HCT116 (cell line): ENCODE data around the gene PFN2. TPM values are rescaled to one million over a fixed set of nuclear protein-coding genes. Genes with fewer than 3 reads are reported as not detected.
A peak's percentile ranks its signal among the peaks of the same experiment; 100 is the strongest.

Source experiments
- ATAC-seq: fragments of 200-7000 bp; cut with Tn5 transposase; 2 replicates; pipeline ENCODE4 v1.9.1; 2020; ENCODE audit warnings: mild to moderate bottlenecking, moderate library complexity
- BruUV-seq: library from RNA; stranded (reverse); fragments of 400-500 nt; replicated peaks from 2 replicates; lab custom pipeline; 2021; lab: Mats Ljungman, UMichigan
- CTCF ChIA-PET: fragments of 300-600 bp; sonication (Branson Sonifier 250); formaldehyde crosslinking; loops from one replicate; lab custom pipeline; 2021; ENCODE audit warnings: antibody characterized with exemption; lab: Charles Lee
- POLR2A ChIA-PET: fragments of 300-600, 350-600 bp; sonication (Branson Sonifier 250); formaldehyde crosslinking; loops from one replicate; lab custom pipeline; 2021; ENCODE audit warnings: antibody characterized with exemption; lab: Charles Lee
- RAD21 ChIA-PET, 2 experiments: fragments of 300-600 bp; sonication (Branson Sonifier 250); formaldehyde crosslinking; loops; one replicate each; lab custom pipeline; 2023; ENCODE audit warnings: low total read pairs in 2 of 2; ENCODE audit not compliant: uncharacterized antibody in 2 of 2, unreplicated experiment in 2 of 2, low non-redundant PET in 1 of 2; lab: Charles Lee
- DNase-seq: peaks from one replicate; pipeline ENCODE4 v3.0.0-alpha.2; 2010; ENCODE audit warnings: low read depth, low spot score
- H2AFZ ChIP-seq: fragments of 200-600 bp; shearing (Covaris generic), sonication (generic); 2 replicates; pipeline ENCODE4 v1.6.1; 2017; ENCODE audit warnings: low read depth, mixed run types, mixed read lengths, antibody characterized with exemption, low read length; ENCODE audit not compliant: poor library complexity, severe bottlenecking
- H3K27ac ChIP-seq: 2 replicates; pipeline ENCODE4 v1.5.1; 2012; ENCODE audit warnings: low read depth, low read length
- H3K27me3 ChIP-seq: fragments of 200-600 bp; sonication (generic); 2 replicates; pipeline ENCODE4 v1.6.1; 2016; ENCODE audit warnings: mixed run types, low read length, mixed read lengths; ENCODE audit not compliant: insufficient read depth
- H3K36me3 ChIP-seq, 2 experiments: fragments of 200-500 bp in 1 of 2; fragments of 200-600 bp in 1 of 2; sonication (Bioruptor generic) in 1 of 2; sonication (generic) in 1 of 2; 2 replicates each; pipeline versions ENCODE4 v1.5.1 to v1.6.1; 2014 to 2016; ENCODE audit warnings: low read length in 2 of 2, inconsistent platforms in 1 of 2, mixed read lengths in 1 of 2, mixed run types in 1 of 2; ENCODE audit not compliant: insufficient read depth in 2 of 2, control insufficient read depth in 1 of 2
- H3K4me1 ChIP-seq, 2 experiments: fragments of 200-600 bp in 1 of 2; sonication (generic) in 1 of 2; 2 replicates each; pipeline versions ENCODE4 v1.5.1 to v1.6.1; 2012 to 2017; ENCODE audit warnings: low read length in 2 of 2, inconsistent platforms in 1 of 2, mild to moderate bottlenecking in 1 of 2, mixed read lengths in 1 of 2, mixed run types in 1 of 2, moderate library complexity in 1 of 2; ENCODE audit not compliant: insufficient read depth in 2 of 2, control insufficient read depth in 1 of 2
- H3K4me2 ChIP-seq: fragments of 200-600 bp; sonication (generic); 2 replicates; pipeline ENCODE4 v1.6.1; 2017; ENCODE audit warnings: mixed run types, low read length, mixed read lengths
- H3K4me3 ChIP-seq, 2 experiments: fragments of 200-600 bp in 1 of 2; sonication (generic) in 1 of 2; replicated peaks in 1 of 2; 2 replicates each; pipeline ENCODE4 v1.5.1; 2011 to 2016; ENCODE audit warnings: low read length in 2 of 2, control low read depth in 1 of 2, low read depth in 1 of 2, mild to moderate bottlenecking in 1 of 2, mixed read lengths in 1 of 2, mixed run types in 1 of 2
- H3K79me2 ChIP-seq: fragments of 200-600 bp; sonication (generic); 2 replicates; pipeline ENCODE4 v1.6.1; 2017; ENCODE audit warnings: mild to moderate bottlenecking, mixed run types, low read length, moderate library complexity, mixed read lengths; ENCODE audit not compliant: insufficient read depth
- H3K9ac ChIP-seq: fragments of 200-600 bp; sonication (generic); 2 replicates; pipeline ENCODE4 v1.6.1; 2016; ENCODE audit warnings: low read length, mixed read lengths
- H3K9me2 ChIP-seq: fragments of 200-600 bp; sonication (generic), shearing (Covaris generic); 2 replicates; pipeline ENCODE4 v1.6.1; 2017; ENCODE audit warnings: mixed run types, mild to moderate bottlenecking, moderate library complexity; ENCODE audit not compliant: insufficient read depth
- H3K9me3 ChIP-seq, 2 experiments: fragments of 200-500 bp in 1 of 2; fragments of 200-600 bp in 1 of 2; sonication (Bioruptor generic) in 1 of 2; sonication (generic) in 1 of 2; 2 replicates each; pipeline ENCODE4 v1.6.1; 2014 to 2017; ENCODE audit warnings: low read length in 2 of 2, mixed read lengths in 2 of 2, inconsistent platforms in 1 of 2, low read depth in 1 of 2, mild to moderate bottlenecking in 1 of 2, mixed run types in 1 of 2, moderate library complexity in 1 of 2; ENCODE audit not compliant: control insufficient read depth in 1 of 2, insufficient read depth in 1 of 2
- H4K20me1 ChIP-seq: fragments of 200-600 bp; sonication (generic), shearing (Covaris generic); 2 replicates; pipeline ENCODE4 v1.6.1; 2017; ENCODE audit warnings: mixed run types, mild to moderate bottlenecking, moderate library complexity; ENCODE audit not compliant: insufficient read depth
- ATF3 ChIP-seq: IDR thresholded peaks from 2 replicates; pipeline ENCODE4 v1.6.1; 2012
- CTCF ChIP-seq, 3 experiments: fragments of 200-600 bp in 1 of 3; sonication (generic) in 1 of 3; IDR thresholded peaks in 2 of 3; conservative IDR thresholded peaks in 1 of 3; 2 replicates each; pipeline ENCODE4 v1.5.1; 2012 to 2017; ENCODE audit warnings: low read depth in 2 of 3, low read length in 2 of 3, antibody characterized with exemption in 1 of 3, borderline replicate concordance in 1 of 3, control low read depth in 1 of 3, mild to moderate bottlenecking in 1 of 3, mixed read lengths in 1 of 3, mixed run types in 1 of 3, moderate library complexity in 1 of 3; ENCODE audit not compliant: insufficient read depth in 1 of 3
- EGR1 ChIP-seq: IDR thresholded peaks from 2 replicates; pipeline ENCODE4 v1.6.1; 2012; ENCODE audit warnings: low read depth
- POLR2AphosphoS5 ChIP-seq: IDR thresholded peaks from 2 replicates; pipeline ENCODE4 v1.6.1; 2011; ENCODE audit warnings: mild to moderate bottlenecking, low read depth, low read length, moderate library complexity
- RAD21 ChIP-seq: IDR thresholded peaks from 2 replicates; pipeline ENCODE4 v1.6.1; 2012; ENCODE audit warnings: low read depth, mild to moderate bottlenecking
- REST ChIP-seq: IDR thresholded peaks from 2 replicates; pipeline ENCODE4 v1.6.1; 2012; ENCODE audit warnings: low read depth
- intact Hi-C: fragments of 100-400 bp; cut with micrococcal nuclease; formaldehyde crosslinking; loops from 2 replicates; pipeline ENCODE4 v1.10.0; 2022
- total RNA-seq: library from RNA; stranded (reverse); gene quantifications from one replicate; pipeline ENCODE4 v1.2.1, GENCODE V29; 2021; ENCODE audit not compliant: unreplicated experiment

The PFN2 gene
- total RNA-seq, 1 experiment from 2014 or later: 131 TPM

GRCh38 chr3:149975919-149976318, 5.2 kb upstream of the PFN2 start:
- BruUV-seq: no TSS peak
- Histone ChIP-seq H2AFZ (no peak overlapping the region), H3K27ac (no peak overlapping the region), H3K9ac (no peak overlapping the region), H3K36me3 (no peaks in the 10 kb centered on the region), H3K4me2 (no peak overlapping the region), H3K9me3 (no peaks in the 10 kb centered on the region), H3K4me1 (peaks cover 0 to 13% of the 10 kb centered on the region in 2 experiments; a peak in 3 of 4 replicates), H3K4me3 (no peak overlapping the region), H3K79me2 (0 out of 2 replicates have a peak, but pooled peaks cover 6% of the 10 kb centered on the region), H4K20me1 (no peaks in the 10 kb centered on the region), H3K9me2 (no peaks in the 10 kb centered on the region), H3K27me3 (no peaks in the 10 kb centered on the region)
- intact Hi-C loops: no loop called here
- TF ChIP-seq EGR1: no peak
- TF ChIP-seq REST: no peak
- TF ChIP-seq POLR2AphosphoS5: no peak
- peak in 2 of 3 experiments; percentile 31 to 41; a peak in 2 of 6 replicates for TF ChIP-seq CTCF (IDR thresholded peaks at IDR 0.05 in 2 of 3, conservative IDR thresholded peaks at IDR 0.05 in 1 of 3; ENCODE audit: borderline replicate concordance in 1 of 3, insufficient read depth in 1 of 3, low read depth in 2 of 3, low read length in 2 of 3)
- TF ChIP-seq RAD21: peak; percentile 37; the same call in 1 of the 2 replicates
- no peak for TF ChIP-seq ATF3
- ATAC-seq (no peak; the same call in 1 of the 2 replicates), DNase-seq (no peak)
- CTCF ChIA-PET: no interaction called here
- POLR2A ChIA-PET: no interaction called here
- RAD21 ChIA-PET: no interaction called here
